Gastrocnemius medialis (tissue), 4 donors: ENCODE data around the gene RGMB.

Experiments used
- POLR2A ChIP-seq, 2 donors: fragments of 450-650 bp; IDR thresholded peaks; one replicate each; pipeline ENCODE4 v1.6.1; 2017; ENCODE audit warnings: antibody characterized with exemption in 2 of 2, mild to moderate bottlenecking in 2 of 2, moderate library complexity in 2 of 2
- TF ChIP-seq, protein P1 (sequence below), 5 experiments: fragments of 450-650 bp in 3 of 5; fragments of 200-600 bp in 2 of 5; sonication (generic) in 2 of 5; IDR thresholded peaks in 4 of 5; conservative IDR thresholded peaks in 1 of 5; 1 replicate in 4 of 5; 2 replicates in 1 of 5; pipeline ENCODE4 v1.5.1; 2016 to 2019; ENCODE audit warnings: antibody characterized with exemption in 5 of 5, mild to moderate bottlenecking in 3 of 5, moderate library complexity in 3 of 5

DNA sequence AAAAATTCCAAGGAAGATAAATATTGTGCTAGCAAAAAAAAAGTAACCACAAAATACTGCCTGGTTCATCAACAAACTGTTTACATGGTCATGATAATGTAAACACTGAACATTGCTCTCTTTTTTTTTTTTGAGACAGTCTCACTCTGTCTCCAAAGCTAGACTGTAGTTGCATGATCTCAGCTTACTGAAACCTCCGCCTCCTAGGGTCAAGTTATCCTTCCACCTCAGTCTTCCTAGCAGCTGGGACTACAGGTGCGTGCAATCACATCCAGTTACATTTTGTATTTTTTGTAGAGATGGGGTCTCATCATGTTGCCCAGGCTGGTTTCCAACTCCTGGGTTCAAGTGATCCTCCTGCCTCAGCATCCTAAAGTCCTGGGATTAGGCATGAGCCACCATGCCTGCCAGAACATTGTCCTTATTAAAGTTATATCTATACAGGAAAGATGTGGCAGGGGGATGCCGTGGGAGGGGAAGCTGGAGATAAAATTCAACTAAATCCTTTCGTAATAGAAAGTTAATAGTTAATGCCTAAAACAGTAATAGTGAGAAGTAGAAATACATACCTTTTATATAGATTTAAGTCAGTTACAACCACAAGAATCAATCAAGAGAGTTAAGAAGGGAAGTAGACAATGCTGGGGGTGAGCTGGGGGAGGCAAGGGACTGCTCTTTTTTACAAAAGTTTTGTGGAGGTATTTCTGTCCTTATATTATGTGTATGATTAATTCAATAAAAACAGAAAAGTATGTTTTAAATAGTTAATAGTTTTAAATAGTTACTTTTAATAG, 52.3 kb downstream of the RGMB start:
- TF ChIP-seq, protein P1, sequence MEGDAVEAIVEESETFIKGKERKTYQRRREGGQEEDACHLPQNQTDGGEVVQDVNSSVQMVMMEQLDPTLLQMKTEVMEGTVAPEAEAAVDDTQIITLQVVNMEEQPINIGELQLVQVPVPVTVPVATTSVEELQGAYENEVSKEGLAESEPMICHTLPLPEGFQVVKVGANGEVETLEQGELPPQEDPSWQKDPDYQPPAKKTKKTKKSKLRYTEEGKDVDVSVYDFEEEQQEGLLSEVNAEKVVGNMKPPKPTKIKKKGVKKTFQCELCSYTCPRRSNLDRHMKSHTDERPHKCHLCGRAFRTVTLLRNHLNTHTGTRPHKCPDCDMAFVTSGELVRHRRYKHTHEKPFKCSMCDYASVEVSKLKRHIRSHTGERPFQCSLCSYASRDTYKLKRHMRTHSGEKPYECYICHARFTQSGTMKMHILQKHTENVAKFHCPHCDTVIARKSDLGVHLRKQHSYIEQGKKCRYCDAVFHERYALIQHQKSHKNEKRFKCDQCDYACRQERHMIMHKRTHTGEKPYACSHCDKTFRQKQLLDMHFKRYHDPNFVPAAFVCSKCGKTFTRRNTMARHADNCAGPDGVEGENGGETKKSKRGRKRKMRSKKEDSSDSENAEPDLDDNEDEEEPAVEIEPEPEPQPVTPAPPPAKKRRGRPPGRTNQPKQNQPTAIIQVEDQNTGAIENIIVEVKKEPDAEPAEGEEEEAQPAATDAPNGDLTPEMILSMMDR (IDR thresholded peaks at IDR 0.05 in 4 of 5, conservative IDR thresholded peaks at IDR 0.05 in 1 of 5): no peak
- no peak for TF ChIP-seq POLR2A (IDR thresholded peaks at IDR 0.05)
